ENCODE data around the gene TIAM2.
"Not testable (repeated sequence)": the region's sequence is repeated elsewhere in the genome, so short reads cannot be mapped to it uniquely, and the experiment has no call there.

TIAM2 gene

DNA sequence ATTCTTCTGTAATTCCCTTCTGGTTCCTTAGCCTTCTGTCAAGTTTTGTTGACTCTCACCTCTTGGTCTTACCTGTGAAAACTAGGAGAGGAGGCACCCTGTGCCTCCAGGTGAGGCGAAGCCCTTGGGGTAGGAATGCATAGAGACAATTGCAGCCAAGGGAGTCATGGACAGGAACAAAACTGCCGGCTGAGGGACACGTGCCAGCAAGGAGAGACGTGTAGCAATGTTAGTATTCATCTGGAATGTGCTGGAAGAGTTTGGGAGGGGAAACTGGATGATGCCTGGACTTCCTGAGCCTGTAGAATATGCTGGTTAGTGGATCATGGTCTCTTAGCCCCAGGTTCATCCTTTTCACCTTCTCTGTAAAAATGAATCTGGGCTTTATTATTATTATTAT, 3.9 kb upstream of the TIAM2 start:
- no peak for DNase-seq

DNA sequence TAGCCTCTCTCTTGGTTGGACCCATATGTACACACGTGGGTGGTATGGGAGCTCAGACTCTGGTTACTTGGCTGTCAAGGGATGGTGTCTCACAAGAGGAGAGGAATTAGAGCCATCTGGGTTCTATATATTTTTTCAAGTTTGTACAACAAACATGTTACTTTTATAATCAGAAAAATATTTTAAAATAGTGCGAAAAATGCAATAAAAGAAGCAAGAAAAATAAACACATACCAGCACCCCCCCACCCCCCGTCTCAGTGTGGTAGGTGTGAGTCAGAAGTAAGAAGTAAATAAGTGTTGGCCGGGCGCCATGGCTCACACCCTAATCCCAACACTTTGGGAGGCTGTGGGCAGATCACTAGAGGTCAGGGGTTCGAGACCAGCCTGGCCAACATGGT, 2.1 kb upstream of the TIAM2 start:
- no peak for DNase-seq

DNA sequence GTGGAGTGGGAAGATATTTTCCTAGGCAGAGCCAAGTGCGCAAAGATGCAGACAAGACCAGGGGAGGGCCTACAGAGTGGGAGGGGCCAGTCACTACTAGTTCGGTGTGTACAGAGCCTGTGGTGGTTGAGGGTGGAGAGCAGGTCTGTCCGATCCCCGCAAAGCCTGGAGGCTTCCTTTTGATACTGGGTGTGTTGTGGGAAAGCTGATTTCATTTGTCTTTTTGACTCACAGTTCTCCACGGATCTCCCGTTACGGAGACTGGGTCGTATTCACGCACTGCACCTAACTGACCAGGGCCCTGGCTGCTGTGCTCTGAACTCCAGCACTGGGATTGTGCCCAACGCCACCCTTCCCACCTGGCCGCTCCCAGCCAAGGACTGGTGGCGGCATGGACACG, 1.4 kb upstream of the TIAM2 start:
- DNase-seq, result no peak

DNA sequence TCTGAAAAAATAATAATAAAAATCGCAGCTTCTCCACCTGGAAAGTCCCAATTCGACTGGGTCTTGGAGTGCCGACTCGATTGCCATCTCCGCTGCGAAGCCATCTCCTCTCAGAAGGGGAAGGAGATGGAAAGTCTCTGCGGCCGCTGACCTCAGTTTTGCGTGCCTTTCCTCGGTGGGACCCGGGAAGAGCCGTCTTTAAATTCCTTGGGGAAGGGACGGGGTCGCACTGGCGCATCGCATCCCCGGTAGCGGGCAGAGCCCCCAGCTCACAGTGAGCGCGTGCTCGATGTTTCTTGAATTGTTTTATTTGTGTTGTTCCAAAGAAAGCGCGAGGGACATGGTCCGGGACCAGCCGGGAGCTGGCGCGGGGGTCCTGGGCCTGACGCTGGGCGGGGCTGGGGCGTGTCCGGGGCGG, 270 bp upstream of the TIAM2 start:
- DNase-seq, result no peak

DNA sequence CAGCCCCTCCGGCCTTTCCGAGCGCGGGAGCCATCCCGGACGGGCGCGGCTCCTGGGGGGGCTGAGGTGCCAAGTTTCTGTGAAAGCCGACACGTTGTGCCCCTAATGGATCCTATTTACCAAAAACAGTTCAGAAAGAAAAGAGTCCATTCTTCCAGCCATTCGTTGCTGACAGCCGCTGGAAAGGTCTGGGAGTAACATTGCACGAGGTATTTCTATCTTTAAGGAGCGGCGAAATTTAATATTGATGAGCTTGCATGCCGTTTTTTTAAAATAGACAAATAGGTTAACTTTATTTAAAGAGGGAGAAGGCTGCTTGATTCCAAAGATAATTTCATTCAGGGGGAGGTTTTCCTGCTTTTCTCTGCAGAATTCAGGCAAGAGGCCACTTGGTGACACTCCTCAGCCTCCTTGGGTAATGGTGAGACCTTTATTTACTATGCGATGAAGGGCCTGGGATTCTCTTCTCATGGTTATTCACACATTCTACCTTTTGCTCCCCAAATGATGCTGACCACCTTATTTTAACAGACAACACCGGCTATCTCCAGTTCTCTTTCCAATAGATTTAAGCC, 988 bp downstream of the TIAM2 start:
- DNase-seq, result no peak

DNA sequence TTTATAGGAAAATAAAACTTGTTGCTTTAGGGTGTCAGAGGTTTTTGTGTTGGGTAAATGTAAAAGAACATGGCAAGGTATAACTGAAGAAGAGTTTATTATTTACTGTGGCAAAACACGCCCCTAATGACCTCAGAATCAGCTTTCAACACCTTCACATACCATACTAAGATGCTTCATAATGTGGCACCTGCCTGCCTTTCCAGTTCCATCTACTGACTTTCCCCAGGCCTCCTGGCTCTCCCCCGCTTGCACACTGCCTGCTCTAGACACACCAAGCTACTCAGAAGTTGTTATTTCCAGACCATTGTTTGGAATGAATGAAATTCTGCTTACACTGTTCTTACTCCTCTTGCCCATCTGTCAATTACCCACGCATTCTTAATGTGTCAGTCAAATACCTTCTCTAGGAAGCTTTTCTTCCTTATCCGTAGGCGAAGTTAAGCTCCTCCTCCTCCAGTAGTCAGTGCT, 1.8 kb downstream of the TIAM2 start:
- no peak for DNase-seq

DNA sequence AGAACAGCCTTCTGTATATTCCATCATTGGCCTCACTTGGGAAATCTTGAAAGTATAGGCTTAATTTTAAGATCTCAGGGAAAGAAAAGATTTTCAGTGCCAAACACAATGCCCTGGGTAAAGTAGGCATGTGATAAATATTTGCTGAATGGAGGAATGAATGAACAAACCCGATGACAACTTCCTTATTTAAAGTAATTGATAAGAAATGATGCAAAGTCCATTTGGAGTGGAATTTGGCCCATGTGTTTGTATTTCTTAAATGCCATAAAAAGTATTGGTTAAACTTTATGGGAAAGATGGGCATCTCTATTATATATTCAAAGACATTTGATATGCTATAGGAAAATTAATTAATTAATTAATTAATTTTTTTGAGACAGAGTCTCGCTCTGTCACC, 3.7 kb downstream of the TIAM2 start:
- DNase-seq, result no peak

DNA sequence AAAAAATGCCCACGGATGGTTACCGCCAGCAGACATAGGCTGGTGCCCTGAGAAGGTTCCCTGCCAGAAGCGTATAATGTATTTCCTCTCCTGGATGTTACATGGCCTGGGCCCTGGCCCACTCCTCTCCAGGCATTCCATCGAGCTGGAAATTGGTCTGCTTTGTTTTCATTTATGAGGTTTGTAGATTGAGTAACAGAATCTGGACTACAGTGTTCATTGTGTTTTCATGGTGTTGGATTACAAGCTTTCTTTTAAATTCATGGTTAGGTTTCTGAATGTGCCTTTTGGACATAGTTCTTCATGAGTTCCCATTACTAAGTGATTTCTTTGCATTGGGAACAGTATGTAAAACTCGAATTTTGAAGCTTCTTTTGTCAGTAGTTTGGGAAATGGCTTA, 6.4 kb downstream of the TIAM2 start:
- no peak for DNase-seq

DNA sequence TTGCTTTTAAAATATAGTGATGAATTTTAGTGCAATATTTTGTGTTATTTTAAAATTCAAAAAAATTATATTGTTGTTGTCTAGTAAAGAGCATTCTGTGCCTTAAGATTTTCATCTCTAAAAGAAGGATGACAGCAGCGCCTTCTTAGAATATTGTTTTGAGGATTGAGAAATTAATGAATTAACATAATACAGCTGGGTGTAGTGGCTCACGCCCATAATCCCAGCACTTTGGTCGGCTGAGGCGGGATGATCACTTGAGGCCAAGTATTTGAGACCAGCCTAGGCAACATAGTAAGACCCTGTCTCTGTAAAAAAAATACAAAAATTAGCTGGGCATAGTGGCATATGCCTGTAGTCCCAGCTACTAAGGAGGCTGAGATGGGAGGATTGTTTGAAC, 6.8 kb downstream of the TIAM2 start:
- DNase-seq, result no peak

DNA sequence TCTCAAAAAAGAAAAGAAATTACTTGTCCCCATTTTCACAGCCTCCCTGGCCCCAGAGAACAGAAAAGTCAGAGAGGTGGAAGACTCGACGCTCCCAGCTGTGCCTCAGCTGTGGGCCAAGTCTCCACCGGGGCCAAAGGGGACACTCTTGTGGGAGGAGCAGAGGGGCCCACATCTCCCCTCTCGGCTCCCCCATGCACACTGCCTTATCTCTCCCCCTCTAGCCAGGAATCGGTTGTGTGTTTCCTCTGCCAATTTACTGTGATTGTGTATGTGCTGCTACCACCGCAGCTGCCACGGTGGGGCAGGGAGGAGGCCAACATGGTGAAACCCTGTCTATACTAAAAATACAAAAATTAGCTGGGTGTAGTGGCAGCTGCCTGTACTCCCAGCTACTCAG, 8.4 kb downstream of the TIAM2 start:
- DNase-seq, result no peak

DNA sequence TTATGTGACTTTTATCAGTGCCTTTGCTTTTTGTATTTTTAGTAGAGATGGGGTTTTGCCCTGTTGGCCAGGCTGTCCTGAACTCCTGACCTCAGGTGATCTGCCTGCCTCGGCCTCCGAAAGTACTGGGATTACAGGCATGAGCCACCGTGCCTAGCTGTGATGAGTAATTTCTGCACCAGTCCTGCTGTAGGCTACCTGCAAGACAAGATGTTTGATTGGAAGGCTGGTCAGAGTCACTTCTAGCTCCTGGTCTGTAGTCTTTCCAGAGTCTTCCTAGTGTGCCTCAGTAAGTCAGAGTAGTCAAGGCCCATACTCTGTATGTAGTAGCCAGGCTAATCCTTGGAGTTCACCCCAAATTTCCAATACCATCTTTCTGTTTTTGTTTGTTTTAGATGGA, 8.9 kb downstream of the TIAM2 start:
- DNase-seq, result no peak

DNA sequence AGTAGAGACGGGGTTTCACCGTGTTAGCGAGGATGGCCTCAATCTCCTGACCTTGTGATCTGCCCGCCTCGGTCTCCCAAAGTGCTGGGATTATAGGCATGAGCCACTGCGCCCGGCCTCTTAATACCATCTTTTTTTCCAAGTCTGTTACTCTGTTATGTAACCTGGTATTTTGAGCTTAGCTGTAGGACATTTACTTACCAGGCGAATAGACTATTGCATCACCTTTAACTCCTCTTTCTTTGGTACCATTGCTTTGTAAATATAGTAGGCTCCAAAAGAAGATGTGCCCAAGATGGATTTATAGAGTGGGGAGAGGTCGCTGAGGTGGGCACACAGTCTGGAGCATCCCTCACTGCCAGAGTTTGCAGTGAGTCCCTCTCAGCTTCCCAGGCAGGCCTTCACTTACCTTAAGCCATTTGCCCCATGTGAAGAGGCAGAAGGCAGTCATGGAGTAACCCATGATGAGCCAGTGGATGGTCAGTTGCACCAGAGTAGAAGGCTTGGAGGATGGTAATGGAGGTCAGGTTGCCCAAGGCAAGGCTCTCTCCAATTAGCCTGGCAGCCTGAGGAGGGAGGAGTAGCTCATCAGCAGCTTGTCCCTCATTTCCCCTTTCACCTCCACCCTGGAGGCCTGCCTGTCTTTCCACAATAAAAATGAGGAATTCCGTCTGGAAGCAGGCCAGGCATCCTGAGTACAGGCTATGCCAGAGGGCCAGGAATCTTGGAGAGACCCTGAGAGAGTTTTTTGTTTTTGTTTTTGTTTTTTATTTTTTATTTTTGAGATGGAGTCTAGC, 9.7 kb downstream of the TIAM2 start:
- no peak for DNase-seq

DNA sequence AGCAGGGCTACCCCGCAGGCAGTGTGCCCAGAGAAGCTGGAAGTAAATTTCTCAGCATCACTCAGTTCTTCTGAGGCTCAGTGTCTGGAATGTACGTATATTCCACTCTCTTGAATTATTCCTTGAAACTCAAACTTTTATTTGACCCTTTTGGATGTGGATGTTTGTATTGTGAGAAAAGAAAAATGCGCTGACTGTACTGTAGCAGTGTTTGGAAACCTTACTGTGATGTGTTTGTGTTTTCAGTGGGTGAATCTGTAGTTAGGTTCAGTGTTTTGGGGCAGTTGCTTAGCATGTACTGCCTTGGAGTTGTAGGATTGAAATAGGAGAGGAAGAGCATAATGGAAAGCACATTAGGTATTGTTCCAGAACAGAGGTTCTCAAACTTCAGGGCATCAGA, 13.5 kb downstream of the TIAM2 start:
- DNase-seq, result no peak

DNA sequence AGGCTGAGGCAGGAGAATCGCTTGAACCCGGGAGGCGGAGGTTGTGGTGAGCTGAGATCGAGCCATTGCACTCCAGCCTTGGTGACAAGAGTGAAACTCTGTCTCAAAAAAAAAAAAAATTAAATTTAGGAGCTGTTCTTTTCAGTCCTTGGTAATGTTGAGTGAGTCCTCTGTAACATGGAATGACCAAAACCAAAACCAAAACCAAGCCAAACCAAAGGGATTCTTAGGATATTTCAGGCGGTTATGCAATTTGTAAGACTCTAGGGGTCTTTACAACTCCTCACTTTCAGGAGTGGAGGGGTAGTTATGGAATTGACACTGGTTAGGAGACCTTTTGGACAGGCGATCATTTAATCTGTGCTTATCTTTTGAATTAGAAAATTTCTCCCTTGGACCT, 15.8 kb downstream of the TIAM2 start:
- no peak for DNase-seq

DNA sequence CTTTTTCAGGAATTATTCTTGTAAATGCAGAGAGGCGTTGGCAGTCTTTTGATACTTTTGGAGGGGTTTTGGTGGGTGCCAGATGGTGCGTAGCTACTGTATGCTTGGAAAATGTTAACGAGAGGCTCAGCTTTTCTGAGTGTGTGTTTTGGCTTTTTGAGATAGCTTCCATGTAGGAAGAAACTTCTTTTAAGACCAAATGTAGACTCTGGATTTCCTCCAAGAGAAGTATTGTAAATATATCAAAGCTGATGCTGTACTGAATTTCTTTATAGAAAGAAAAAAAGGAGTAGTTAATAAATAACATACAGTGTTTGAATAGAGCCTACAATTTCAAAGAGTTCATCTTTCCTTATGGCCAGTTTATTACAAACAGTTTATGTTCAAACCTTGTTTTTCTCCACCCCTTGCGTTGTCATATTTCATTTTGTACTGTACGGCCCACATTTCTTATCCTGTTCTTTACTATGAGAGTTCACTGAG, 16.7 kb downstream of the TIAM2 start:
- no peak for DNase-seq

DNA sequence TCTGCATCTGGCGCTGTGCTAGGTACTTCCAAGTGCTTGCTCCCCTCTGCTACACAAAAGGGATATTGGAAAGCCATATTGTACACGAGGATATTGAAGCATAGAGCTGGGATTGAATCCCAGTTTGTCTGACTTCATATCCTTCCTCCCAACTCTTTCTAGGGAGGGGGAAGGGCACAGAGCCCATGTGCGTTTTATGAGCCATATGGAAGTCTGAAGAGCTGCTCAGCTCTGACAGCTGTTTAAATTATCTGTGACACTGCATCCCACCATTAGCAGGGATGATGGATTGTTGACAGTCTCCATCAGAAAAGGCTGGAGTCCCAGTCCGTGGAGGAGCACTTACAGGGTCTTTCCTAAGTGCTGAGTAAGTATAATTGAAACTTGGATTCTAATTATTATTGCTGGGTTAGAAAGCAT, 18.4 kb downstream of the TIAM2 start:
- no peak for DNase-seq

DNA sequence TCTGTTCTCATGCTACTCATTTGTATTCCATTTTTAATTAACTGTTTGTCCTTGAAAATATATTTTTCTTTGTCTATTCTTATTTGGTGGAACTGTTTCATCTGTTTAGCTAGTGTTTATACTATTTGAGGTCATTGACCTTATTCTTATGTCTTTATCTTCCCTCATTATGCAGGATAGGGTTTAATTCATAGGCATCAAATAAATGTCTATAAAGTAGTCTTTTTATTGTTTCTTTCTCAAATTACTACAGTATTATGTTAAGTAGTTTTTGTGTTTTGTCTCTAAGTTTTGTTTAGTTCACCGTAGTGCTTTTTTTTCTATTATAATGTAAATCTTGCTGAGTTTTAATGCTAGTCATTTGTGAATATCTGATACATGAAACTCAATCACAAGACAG, 19.0 kb downstream of the TIAM2 start:
- no peak for DNase-seq

DNA sequence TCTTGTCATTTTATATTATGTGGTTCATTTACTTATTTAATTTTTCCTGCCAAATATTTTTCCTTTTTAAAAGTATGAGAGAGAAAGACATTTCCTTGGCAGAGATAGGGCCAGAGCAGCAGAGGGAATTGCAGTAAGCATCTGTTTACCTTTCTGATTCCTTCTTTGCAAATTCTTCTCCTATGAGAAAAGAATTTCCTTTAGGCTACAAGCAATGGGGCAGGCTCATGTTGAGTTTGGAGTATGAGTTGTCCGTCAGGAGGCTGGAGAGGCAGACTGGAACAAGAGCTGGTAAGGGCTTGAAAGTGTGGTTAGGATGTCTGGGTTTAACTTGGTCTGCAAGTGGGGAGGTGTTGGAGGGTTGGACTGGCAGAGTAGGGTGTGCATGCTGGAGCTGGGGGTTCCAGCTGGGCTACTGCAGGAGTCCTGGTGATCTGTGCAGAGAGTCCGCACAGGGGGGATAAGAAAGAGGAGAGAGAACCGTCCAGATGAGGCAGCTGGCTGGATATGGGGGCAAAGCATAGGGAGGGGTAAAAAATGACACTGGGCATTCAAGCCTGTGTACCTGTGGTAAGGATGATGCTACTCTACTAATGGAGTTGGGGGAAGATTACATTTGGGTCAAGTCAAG, 19.7 kb downstream of the TIAM2 start:
- DNase-seq, result no peak

DNA sequence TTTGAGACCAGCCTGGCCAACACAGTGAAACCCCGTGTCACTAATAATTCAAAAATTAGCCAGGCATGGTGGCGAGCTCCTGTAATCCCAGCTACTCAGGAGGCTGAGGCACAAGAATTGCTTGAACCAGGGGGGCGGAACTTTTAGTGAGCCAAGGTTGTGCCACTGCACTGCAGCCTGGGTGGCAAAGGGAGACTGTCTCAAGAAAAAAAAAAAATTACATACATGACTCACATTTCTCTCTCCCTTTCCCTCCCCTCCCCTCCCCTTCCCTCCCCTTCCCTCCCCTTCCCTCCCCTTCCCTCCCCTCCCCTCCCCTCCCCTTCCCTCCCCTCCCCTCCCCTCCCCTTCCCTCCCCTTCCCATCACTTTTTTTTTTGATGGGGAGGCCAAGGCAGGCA, 23.3 kb downstream of the TIAM2 start:
- DNase-seq, result not testable (repeated sequence)

DNA sequence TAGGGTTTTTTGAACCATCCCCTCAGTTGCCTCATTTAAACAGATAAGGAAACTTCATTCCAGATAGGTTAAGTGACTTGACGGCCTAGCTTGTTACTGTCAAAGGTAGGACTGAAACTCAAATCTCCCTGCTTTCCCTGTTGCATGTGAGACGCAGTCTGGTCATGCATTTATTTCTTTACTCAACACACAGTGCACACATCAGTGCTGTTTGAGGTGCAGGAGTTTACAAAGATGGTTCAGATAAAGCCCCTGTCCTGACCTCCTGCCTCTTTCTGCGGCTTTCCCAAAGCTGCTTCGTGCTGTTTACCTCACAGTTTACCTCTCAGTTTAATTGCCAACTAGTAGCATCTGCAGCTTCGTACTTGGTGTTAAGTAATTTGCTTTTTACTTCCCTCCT, 26.6 kb downstream of the TIAM2 start:
- DNase-seq, result no peak

DNA sequence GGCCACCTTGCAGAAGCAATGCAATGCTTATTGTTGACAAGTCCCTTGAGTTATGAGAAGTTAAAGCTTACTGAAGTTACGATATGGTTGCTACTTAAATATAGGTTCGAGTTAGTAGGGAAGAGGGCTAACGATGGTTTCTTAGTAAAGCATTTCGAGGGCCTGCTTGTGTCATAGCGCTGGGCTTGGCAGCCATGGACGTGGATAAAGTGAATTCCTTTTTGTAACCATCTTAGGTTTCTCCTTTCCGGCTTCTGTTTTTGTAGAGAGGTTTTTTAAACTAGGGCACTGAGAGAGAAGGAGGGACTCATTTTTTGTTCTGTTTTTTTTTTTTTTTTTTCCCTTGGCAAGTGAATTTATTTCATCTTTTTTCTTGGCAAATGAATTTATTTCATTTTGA, 27.6 kb downstream of the TIAM2 start:
- no peak for DNase-seq

DNA sequence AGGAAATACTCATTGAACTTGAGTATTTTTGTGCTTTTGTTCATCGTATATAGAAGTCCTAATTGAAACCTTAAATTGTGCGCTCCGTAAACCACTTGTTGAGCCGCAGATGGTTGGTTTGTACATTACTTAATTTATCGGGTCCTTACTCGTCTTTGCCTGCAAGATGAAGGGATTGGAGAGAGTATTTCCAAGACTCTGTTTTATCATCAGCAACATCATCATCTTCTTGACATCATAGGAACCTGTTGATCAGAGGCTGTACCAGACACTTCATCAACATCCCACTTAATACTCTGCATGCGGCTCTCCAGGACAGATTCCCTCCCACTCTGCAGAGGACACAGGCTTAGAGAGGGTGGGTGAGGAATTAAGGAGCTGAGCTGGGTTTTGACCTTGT, 28.6 kb downstream of the TIAM2 start:
- DNase-seq, result no peak

DNA sequence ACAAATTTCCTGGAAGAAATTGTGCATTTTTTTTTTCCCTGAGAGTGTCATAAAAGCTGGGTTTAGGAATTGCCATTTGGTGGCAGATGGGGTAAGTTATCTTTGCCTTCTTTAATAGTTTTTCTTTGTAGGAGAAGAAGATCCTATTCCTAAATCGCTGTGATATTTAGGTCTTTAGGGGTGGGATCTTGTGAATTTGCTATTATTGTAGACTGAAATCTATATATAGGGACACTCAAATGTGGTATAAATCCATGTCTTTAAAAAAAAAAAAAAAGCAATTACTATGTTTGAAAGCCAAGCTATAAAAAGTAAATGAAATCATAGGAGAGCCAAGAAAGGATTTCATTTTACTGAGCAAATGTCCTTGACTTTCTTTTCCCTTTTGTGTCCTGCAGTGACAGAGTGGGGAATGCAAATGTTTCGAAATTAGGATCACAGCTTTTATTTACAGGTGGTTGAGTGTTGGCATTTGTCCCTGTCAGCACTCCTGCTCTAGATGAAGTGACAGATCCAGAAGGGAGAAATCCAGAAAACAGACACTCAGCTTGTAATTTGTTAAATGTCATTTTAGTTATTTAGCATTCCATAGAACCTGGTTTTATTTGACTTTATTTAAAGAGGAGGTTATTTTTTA, 29.4 kb downstream of the TIAM2 start:
- DNase-seq, result no peak

Data from activated naive CD4-positive, alpha-beta T cell treated with Interleukin-2 at 50 U/mL for 16 hours (primary cell).